ENCODE measurements around the gene KLHL22.
"Not testable (repeated sequence)": the region's sequence is repeated elsewhere in the genome, so short reads cannot be mapped to it uniquely, and the experiment has no call there.

Gene KLHL22

DNA sequence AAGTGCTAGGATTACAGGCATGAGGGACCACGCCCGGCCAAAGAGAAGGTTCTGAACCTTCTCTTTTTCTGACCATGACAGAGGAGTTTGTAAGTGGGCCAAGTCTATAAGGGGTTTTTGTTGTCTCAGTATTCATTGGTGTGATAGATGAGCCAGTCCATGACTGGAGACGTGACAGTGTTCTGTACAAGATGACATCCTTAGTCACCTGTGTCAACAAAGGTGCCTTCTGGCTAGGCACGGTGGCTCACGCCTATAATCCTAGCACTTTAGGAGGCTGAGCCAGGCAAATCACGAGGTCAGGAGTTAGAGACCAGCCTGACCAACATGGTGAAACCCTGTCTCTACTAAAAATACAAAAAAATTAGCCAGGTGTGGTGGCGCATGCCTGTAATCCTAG, 4.2 kb upstream of the KLHL22 start:
- DNase-seq: no peak

DNA sequence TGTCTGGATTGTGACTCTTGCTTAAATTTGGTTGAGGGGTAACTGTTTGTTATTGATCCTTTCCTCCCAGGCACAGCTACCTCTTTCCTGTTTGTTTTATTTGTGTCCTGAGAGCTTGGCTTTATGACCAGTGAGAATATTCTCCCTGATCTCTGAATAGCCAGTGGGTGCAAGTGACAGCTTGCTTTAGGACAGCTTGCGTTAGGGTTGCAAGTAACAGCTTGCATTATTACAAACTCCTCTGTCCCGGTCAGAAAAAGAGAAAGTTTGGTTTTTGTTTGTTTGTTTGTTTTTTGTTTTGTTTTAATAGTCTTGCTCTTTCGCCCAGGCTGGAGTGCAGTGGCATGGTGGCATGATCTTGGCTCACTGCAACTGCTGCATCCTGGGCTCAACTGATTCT, 3.3 kb upstream of the KLHL22 start:
- DNase-seq: no peak

DNA sequence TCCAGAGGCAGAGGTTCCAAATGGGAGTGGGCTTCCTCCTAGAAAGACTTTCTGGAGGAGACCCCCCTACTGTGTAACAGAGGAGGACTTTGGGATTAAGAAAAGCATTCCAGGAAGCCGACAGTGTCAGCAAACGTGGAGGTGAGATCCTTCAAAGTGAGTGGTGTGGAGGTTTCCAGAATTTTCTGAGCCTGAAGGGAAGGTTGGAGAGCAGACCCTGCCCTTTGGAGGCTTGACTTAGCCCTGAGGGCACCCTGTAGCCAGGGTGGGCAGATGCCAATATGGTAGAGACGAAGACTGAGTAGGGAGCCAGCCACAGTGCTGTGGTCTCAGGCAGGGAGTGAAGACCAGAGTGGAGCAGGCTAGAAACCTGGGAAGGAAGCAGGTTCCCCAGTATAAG, 1.8 kb upstream of the KLHL22 start:
- no peak for DNase-seq

DNA sequence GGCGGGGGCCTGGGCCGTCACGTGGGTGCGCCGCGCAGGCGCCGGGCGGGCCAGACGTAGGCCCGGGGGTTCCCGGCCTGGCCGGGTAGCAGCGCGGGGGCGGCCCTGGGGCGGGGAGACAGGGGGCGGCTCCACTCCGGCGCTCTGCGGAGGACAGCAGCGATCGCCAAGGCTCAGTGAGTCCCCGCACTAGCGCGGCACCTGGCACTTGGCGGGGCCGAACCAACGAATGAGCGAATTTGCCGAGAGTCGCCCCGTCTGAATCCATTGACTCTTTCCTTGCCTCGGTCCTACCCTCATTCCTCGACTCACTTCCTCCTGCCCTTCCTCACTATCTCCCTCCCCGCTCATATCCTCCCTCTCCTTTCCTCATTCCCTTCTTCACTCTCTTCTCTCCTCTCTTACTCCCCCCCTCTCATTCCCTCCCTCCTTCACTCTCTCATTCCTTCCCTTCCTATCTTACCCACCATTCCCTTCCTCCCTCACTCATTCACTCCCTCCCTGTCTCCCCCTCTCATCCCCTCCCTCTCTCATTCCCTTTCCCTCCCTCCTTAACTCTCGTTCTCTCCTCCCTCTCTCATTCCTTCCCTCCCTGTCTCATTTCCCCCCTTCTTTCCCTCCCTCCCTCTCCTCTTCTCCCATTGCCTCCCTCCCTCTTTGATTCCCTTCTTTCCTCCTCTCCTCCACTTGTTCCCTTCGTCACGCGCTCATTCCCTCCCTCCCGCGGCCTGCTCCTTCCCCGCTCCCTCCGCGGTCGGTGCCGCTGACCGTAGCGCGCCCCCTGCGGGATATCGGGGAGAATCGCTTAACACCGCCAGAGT, 476 bp upstream of the KLHL22 start:
- peak; percentile 74 for DNase-seq

DNA sequence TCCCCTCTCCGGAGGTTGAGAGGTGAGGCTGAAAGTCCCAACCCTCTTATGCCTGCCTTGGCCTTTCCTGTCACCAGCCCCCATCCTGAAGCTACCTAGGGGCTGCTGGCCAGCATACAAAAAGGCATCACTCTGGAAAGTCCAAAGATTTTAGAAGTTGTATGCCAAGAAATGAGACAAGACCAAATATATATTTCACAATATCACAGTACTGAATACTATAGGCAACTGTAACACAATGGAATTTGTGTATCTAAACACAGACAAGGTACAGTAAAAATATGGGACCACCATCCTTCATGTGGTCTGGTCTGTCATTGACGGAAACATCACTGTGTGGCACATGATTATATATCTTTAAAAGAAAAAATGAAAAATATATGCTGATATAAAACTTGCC, 4.2 kb downstream of the KLHL22 start:
- no peak for DNase-seq

DNA sequence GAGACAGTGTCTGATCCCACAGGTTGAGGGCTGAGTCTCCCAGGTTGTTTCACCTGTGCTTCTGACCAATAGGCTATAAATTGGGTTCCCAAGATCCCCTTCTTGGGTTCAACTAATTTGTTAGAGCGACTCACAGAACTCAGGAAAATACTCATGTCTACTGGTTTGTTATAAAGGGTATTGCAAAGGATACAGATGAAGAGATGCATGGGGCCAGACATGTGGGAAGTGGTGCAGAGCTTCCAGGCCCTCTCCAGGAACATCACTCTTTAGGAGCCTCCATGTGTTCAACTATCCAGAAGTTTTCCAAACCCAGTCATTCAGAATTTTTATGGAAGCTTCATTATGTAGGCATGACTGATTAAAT, 4.7 kb downstream of the KLHL22 start:
- DNase-seq: no peak

DNA sequence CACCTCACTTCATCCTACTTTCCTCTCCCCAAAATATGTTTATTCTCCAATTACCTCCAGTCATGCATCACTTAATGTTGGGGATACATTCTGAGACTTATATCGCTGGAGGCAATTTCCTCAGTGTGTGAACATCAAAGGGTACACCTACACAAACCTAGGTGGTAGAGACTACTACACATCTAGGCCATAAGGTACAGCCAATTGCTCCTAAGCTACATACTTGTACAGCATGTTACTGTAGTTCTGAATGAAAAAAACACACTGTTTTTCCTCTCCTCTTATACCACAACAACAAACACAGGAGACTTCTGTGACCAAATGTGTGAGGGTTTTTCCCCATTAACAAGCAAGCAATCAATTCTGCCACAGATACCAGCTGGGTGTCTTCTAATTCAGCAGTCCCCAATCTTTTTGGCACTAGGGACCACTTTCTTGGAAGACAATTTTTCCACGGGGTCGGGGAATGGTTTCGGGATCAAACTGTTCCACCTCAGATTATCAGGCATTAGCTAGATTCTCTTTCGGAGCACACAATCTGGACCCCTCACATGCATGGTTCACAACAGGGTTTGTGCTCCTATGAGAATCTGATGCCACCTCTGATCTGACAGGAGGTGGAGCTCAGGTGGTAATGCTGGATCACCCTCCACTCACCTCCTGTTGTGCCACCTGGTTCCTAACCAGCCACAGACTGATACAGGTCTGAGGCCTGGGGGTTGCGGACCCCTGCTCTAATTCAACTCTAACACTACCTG, 5.2 kb downstream of the KLHL22 start:
- DNase-seq: no peak

DNA sequence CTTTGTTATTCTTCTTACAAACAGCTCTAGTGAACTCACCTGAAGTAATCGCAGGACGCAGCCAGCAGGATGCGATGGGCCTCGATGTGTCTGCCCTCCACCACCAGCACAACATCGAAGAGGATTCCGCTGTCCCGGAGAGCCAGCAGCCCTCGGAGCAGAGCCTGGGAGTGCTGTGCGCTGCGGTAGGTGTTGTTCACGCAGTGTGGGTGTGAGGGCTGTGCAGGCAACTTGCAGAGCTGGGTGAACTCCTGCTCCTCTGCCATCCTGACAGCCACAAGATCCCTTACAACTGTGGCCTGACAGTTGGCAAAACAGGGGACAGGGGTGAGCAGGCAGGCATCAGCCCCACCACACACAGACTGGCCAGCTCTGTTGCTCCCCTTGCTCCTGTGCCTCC, 6.6 kb downstream of the KLHL22 start:
- DNase-seq: no peak

DNA sequence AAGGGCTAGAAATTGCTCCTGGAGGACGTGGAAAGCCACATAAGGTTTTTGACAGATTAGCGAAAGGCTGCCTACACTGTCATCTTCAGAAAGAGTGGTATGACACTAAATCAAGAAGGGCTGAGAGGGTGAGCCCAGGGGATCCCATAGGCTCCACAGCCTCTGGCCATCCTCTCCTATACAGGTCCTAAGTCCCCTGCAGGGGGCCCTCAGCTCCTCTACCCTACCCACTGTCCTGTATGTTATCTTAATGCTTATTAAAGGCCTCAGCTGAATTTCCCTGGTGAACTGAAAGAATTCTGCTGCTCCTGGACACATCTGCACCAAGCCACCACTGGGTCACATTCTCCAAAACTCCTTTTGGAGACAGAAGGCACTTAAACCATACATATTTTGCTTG, 7.9 kb downstream of the KLHL22 start:
- DNase-seq: no peak

DNA sequence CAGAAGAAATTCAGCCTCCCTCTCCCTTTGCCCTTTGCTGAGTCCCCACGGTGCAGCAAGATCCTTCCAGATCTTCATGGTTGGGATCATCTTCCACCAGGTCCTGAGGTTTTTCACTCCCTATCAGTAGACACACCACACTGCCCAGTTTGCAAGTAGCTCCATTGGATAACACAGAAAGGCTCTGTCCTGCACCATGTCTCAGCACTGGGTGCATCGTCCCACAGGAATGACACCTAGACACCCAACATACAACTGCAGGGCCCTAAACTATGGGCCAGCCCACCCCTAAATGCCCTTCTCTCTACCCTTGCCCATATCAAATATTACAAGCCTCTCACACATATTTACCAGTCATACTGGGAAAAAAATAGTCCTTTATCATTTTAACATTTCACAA, 9.4 kb downstream of the KLHL22 start:
- no peak for DNase-seq

DNA sequence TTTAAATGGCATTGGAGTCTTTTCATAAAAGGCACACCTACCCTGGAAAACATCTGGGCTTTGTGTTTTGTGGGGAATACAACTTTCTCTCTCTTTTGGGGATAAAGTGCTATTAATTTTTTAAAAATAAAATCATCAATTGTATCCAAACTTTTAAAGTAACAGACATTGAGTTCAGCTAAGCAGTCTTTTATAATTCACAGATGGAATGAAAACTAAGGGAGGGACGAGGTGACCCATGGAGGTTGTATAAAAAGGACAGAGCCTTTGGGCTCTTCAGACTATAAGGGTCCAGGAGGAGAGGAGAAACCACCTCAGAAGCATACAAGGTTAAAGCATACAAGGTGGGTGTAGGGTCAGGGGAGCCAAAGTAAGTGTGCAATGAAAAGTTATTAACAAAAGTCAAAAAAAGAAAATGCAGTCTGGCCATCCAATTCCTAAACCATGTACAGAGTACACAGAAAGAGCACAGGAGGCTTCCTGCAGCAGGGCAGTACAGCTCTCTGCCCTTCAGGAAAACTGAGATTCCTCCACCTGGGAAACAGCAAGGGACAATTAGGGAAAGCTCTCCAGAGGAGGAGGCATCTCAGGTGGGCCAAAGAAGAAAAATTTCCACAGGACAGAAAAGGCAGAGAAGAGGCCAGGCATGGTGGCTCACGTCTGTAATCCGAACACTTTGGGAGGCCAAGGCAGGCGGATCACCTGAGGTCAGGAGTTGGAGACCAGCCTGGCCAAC, 10.5 kb downstream of the KLHL22 start:
- no peak for DNase-seq

DNA sequence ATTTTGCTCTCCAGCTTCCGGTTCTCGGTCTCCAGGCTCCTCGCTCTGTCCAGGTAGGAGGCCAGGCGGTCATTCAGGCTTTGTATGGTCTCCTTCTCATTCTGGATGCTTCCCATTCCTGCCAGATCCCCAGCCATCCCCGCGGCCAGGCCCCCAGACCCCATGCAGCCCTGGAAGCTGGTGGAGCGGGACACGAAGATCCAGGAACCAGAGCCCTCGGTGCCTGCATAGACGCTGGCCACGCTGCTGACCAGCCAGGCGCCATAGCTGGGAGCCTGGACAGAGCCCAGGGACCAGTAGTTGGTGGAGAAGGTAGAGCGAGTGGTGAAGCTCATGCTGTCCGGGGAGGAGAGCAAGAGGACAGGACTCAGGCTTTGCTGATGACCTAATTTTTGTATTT, 11.8 kb downstream of the KLHL22 start:
- no peak for DNase-seq

DNA sequence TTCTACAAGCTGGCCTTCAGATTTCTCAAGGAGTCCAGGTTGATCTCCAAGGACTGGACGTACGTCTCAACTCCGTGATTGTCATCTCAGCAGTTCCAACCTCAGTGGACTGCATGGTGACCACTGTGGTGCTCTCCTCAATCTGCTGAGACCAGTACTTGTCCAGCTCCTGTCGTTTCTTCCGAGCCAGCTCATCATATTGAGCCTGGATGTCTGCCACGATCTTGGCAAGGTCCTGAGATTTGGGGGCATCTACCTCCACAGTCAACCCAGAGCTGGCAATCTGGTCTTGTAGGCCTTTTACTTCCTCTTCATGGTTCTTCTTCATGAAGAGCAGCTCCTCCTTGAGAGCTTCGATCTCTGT, 12.5 kb downstream of the KLHL22 start:
- not testable (repeated sequence) for DNase-seq

DNA sequence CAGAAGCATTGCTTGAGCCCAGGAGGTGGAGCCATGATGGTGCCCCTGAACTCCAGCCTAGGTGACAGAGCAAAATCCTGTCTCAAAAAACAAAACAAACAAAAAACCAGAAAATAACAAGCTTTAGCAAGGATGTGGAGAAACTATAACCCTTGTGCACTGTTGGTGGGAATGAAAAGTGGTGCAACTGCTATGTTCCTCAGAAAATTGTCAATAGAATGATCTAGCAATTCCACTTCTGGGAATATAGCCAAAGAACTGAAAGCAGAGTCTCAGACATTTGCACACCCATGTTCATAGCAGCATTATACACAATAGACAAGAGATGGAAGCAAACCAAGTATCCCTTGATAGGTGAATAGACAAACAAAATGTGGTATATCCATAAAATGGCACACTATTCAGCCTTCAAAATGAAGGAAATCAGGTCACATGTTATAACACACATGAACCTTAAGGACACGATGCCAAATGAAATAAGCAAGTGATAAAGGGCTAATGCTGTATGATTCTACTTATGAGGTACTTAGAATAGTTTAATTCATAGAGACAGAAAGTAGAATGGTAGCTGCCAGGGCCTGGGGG, 15.9 kb downstream of the KLHL22 start:
- no peak for DNase-seq

DNA sequence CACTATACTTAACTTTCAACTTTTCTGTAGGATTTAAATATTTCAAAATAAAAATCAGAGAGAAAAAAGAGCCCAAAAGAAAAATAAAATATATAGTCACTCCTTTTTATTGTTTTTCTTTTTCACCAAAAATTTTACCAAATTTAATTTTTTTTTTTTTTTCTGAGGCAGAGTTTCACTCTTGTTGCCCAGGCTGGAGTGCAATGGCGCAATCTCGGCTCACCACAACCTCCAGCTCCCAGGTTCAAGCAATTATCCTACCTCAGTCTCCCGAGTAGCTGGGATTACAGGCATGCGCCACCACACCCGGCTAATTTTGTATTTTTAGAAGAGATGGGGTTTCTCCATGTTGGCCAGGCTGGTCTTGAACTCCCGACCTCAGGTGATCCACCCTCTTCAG, 17.5 kb downstream of the KLHL22 start:
- not testable (repeated sequence) for DNase-seq

DNA sequence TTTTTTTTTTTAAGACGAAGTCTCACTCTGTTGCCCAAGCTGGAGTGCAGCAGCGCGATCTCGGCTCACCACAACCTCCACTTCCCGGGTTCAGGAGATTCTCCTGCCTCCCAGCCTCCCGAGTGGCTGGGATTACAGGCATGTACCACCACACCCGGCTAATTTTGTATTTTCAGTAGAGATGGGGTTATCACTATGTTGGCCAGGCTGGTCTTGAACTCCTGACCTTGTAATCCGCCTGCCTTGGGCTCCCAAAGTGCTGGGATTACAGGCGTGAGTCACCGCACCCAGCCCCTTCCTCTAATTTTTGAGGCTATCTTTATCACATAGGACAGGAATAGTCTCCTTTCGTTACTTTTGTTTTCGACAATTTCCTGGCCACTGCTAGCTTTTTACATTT, 20.0 kb downstream of the KLHL22 start:
- DNase-seq: not testable (repeated sequence)

DNA sequence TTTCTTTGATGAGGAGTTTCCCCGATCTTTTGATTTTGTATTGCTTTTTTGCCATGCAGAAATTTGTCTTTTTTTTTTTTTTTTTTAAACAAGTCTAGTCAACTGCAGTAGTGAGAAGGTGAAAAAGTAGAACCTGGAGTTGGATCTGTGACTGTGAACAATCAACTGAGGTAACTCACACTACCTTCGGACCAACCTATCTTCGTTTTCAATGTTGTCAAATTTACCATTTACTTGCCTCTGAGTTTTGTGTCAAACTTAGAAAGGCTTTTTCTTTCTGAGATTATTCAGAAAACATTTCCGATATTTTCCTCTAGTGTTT, 20.5 kb downstream of the KLHL22 start:
- DNase-seq: no peak

DNA sequence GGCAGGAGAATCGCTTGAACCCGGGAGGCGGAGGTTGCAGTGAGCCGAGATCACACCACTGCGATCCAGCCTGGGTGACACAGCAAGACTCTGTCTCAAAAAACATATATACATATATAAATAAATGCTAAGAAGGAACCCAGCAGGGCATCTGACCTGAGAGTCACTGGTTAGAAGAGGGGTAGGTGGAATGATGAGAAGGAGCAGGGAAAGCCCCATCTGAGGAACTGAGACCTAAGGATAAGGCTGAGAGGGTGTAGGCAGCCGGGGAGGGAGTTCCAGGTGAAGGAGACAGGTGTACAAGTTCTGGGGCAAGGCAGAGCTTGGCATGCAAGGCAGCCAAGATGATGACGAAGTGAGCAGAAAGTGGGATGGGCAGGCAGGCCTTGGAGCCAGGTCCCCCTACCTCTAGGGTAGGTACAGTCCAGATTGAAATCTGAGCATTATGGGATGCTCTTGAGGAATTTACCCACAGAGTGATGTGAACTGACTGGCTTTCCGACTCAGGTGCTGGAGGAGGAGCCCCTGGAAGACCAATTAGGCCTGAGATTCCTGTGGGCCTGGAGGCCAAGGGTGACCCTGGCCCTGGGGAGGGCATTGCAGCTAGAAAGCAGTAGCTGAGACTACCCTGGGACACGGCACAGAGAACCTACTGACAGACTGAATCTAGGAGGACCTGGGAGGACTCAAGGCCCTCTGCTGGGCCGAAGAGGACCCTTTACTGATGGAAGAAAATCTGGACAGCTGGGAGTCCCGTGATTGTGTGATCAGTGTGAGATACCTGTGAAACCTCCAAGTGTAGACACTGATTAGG, 22.8 kb downstream of the KLHL22 start:
- DNase-seq: no peak

DNA sequence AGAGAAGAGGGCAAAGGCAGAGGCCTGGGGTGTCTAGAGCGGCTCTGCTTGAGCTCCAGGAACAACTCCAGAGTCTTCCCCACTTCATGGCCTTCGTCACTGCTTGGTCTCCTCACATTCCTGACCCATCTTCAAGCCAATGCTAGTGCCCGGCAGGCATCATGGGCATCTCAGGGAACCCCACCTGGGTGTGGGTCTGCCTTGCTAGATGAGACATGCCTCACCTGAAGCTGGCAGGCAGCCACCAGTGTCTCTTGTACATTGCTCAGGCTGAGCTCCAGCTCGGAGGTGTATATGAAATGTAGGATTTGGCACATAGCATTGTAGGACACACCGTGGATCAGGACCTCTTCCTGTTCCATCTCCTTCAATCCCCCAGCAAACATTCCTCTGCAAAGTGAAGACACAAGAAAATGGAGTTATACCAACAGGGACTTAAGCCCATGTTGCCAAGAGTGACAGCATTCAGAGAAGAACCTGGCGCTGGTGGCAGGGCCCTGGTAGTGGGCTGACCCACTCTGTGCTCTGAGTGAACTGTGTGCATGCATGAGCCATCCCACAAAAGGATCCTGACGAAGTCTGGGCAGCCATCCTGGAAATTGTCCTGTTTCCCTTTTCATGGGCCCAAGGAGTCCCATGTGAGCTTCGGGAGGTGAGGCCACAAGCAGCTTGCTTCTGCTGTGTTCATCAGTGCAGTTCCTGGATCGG, 24.3 kb downstream of the KLHL22 start:
- no peak for DNase-seq

DNA sequence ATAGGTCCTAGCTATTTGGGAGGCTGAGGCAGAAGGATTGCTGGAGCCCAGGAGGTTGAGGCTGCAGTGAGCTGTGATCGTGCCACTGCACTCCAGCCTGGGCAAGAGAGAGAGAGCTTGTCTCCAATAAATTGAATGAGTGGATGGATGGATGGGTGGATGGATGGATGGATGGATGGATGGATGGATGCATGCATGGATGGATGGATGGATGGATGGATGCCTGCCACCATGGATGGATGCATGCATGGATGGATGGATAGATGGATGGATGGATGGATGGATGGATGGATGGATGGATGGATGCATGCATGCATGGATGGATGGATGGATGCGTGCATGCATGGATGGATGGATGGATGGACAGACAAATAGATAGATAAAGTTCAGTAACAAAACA, 25.1 kb downstream of the KLHL22 start:
- not testable (repeated sequence) for DNase-seq

DNA sequence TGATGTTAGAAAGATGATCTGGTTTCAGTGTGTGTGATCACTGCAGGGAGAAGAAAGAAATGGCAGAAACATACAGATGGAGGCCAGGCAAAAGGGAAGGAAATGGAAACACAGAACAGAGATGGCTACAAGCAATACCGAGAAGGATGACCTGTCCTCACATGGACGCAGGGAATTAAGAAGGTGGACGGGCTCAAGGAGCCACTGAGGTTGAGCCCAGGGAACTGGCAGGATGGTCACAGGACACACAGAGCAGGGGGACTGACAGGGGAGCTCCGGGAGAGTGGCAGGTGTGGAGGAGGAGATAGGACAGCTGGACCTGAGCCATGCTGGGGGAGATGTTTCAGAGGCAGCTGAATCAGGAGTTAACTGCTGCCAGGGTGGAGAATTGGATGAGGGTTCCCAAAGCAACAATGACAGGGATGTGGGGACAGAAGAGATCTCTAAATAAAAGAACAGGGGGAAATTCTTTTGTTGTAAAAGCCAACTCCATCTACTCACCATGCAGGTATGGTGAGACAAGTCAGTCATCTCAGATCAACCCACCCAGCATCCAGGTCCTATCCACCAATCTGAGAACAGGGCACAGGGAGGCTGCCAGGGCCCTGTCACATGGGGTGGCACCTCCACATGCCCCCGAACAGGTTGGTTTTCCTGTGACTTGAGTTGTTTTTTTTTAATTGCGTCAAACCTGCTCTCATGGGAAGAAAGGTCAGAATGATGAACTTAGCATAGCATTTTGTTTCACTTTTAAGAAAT, 26.3 kb downstream of the KLHL22 start:
- no peak for DNase-seq
